Neural cell (in vitro differentiated cells): Measurements from ENCODE around the gene ETNK2. TPM values are rescaled to one million over a fixed set of nuclear protein-coding genes. Genes with fewer than 3 reads are reported as not detected.

Source experiments
- H2AFZ ChIP-seq: fragments of 200-600, 300-800 bp; sonication (generic), shearing (Covaris generic); 2 replicates; pipeline ENCODE4 v1.6.0; 2014; ENCODE audit warnings: low read depth, mild to moderate bottlenecking, antibody characterized with exemption, low read length, moderate library complexity
- H3F3A ChIP-seq: fragments of 200-600 bp; shearing (Covaris generic); 2 replicates; pipeline ENCODE4 v1.6.1; 2016; ENCODE audit warnings: mild to moderate bottlenecking, moderate library complexity, mixed read lengths, antibody characterized with exemption, low read length; ENCODE audit not compliant: insufficient read depth, poor library complexity, severe bottlenecking
- H3K27ac ChIP-seq: fragments of 200-600, 300-800 bp; sonication (generic), shearing (Covaris generic); 2 replicates; pipeline ENCODE4 v1.5.1; 2014; ENCODE audit warnings: mild to moderate bottlenecking, low read length, moderate library complexity
- H3K27me3 ChIP-seq: fragments of 300-800, 200-600 bp; sonication (generic), shearing (Covaris generic); 2 replicates; pipeline ENCODE4 v1.6.0; 2014; ENCODE audit warnings: mild to moderate bottlenecking, low read depth, low read length, moderate library complexity; ENCODE audit not compliant: insufficient read depth
- H3K36me3 ChIP-seq: fragments of 300-800, 200-600 bp; sonication (generic), shearing (Covaris generic); 2 replicates; pipeline ENCODE4 v1.5.1; 2014; ENCODE audit warnings: mild to moderate bottlenecking, antibody characterized with exemption, low read length, moderate library complexity; ENCODE audit not compliant: insufficient read depth
- H3K4me2 ChIP-seq: fragments of 300-800, 200-600 bp; sonication (generic), shearing (Covaris generic); 2 replicates; pipeline ENCODE4 v1.6.0; 2014; ENCODE audit warnings: mild to moderate bottlenecking, low read length
- H3K4me3 ChIP-seq: fragments of 300-800, 200-600 bp; sonication (generic), shearing (Covaris generic); 2 replicates; pipeline ENCODE4 v1.5.1; 2014; ENCODE audit warnings: mild to moderate bottlenecking, low read length, moderate library complexity
- H3K79me2 ChIP-seq: fragments of 200-600 bp; shearing (Covaris generic); replicated peaks from 2 replicates; pipeline ENCODE4 v1.6.0; 2014; ENCODE audit warnings: mild to moderate bottlenecking, low read length, moderate library complexity; ENCODE audit not compliant: insufficient read depth
- H3K9ac ChIP-seq: fragments of 300-800, 200-600 bp; sonication (generic), shearing (Covaris generic); 2 replicates; pipeline ENCODE4 v1.6.1; 2016; ENCODE audit warnings: mild to moderate bottlenecking, low read length, mixed read lengths
- H3K9me2 ChIP-seq: fragments of 200-600 bp; shearing (Covaris generic); 2 replicates; pipeline ENCODE4 v1.6.1; 2016; ENCODE audit warnings: mild to moderate bottlenecking, low read length, mixed read lengths; ENCODE audit not compliant: insufficient read depth
- H3K9me3 ChIP-seq: fragments of 200-600, 300-800 bp; sonication (generic), shearing (Covaris generic); 2 replicates; pipeline ENCODE4 v1.6.1; 2016; ENCODE audit warnings: mild to moderate bottlenecking, mixed run types, low read length, moderate library complexity, mixed read lengths
- H4K20me1 ChIP-seq: fragments of 200-600 bp; shearing (Covaris generic); 2 replicates; pipeline ENCODE4 v1.6.1; 2016; ENCODE audit warnings: mild to moderate bottlenecking, mixed run types; ENCODE audit not compliant: insufficient read depth
- CTCF ChIP-seq: fragments of 450-650 bp; IDR thresholded peaks from 2 replicates; pipeline ENCODE4 v1.5.1; 2014; ENCODE audit warnings: antibody characterized with exemption, mild to moderate bottlenecking, moderate library complexity; ENCODE audit not compliant: poor library complexity, severe bottlenecking
- EP300 ChIP-seq: fragments of 450-650 bp; conservative IDR thresholded peaks from 2 replicates; pipeline ENCODE4 v1.6.1; 2014; ENCODE audit warnings: antibody characterized with exemption, mild to moderate bottlenecking, moderate library complexity; ENCODE audit not compliant: poor library complexity, severe bottlenecking
- EZH2 ChIP-seq: fragments of 200-600, 300-800 bp; shearing (Covaris generic), sonication (generic); IDR thresholded peaks from 2 replicates; pipeline ENCODE4 v1.6.1; 2014; ENCODE audit warnings: antibody characterized with exemption, low read length, borderline replicate concordance, mild to moderate bottlenecking; ENCODE audit not compliant: insufficient read depth, poor library complexity, severe bottlenecking
- MXI1 ChIP-seq: fragments of 450-650 bp; conservative IDR thresholded peaks from 2 replicates; pipeline ENCODE4 v1.6.1; 2014; ENCODE audit warnings: antibody characterized with exemption, mild to moderate bottlenecking; ENCODE audit not compliant: poor library complexity, severe bottlenecking
- POLR2AphosphoS5 ChIP-seq: IDR thresholded peaks from 2 replicates; pipeline ENCODE4 v1.6.1; 2012
- RAD21 ChIP-seq: fragments of 450-650 bp; conservative IDR thresholded peaks from 2 replicates; pipeline ENCODE4 v1.6.1; 2014; ENCODE audit warnings: antibody characterized with exemption, mild to moderate bottlenecking, moderate library complexity
- REST ChIP-seq: IDR thresholded peaks from 2 replicates; pipeline ENCODE4 v1.6.1; 2012; ENCODE audit warnings: borderline replicate concordance
- SMC3 ChIP-seq: fragments of 450-650 bp; conservative IDR thresholded peaks from 2 replicates; pipeline ENCODE4 v1.6.1; 2014; ENCODE audit warnings: antibody characterized with exemption, mild to moderate bottlenecking, moderate library complexity; ENCODE audit not compliant: poor library complexity
- TAF1 ChIP-seq: IDR thresholded peaks from 2 replicates; pipeline ENCODE4 v1.6.1; 2012; ENCODE audit warnings: low read depth
- polyA plus RNA-seq: library from polyadenylated mRNA; depleted of rRNA; stranded (reverse); fragments of >200 nt; gene quantifications from 2 replicates; pipeline ENCODE4 v1.2.3, GENCODE V29; 2014

ETNK2 gene
- polyA plus RNA-seq, 1 donor from 2014 or later: 26.7 TPM

- H3K9me2 ChIP-seq: no peaks in the 10 kb centered on the region
- H3K4me2 ChIP-seq: no peak overlapping the region
- H3K9me3 ChIP-seq: no peaks in the 10 kb centered on the region
- no peak overlapping the region for H3K4me3 ChIP-seq
- H4K20me1 ChIP-seq: no peaks in the 10 kb centered on the region
- H3F3A ChIP-seq: no peaks in the 10 kb centered on the region
- H3K27me3 ChIP-seq: no peaks in the 10 kb centered on the region
- no peak overlapping the region for H2AFZ ChIP-seq
- H3K27ac ChIP-seq: no peak overlapping the region
- H3K36me3 ChIP-seq: no peaks in the 10 kb centered on the region
- no peak overlapping the region for H3K9ac ChIP-seq
- H3K79me2 ChIP-seq: no peaks in the 10 kb centered on the region
- TF ChIP-seq POLR2AphosphoS5: no peak
- TF ChIP-seq TAF1: no peak
- TF ChIP-seq SMC3: no peak
- TF ChIP-seq EP300: no peak
- no peak for TF ChIP-seq REST
Measured at GRCh38 chr1:204130981-204131892, 20.6 kb downstream of the ETNK2 start.

- Histone ChIP-seq H3K9me2 (no peaks in the 10 kb centered on the region), H3K36me3 (no peaks in the 10 kb centered on the region)
- TF ChIP-seq MXI1: no peak
- no peak for TF ChIP-seq EP300
- TF ChIP-seq POLR2AphosphoS5: no peak
- no peak for TF ChIP-seq RAD21
- TF ChIP-seq REST: no peak
- TF ChIP-seq EZH2: no peak
- TF ChIP-seq CTCF: no peak
- no peak for TF ChIP-seq SMC3
- TF ChIP-seq TAF1: no peak
Measured at GRCh38 chr1:204130178-204130577, 21.7 kb downstream of the ETNK2 start.

More at GRCh38 chr1:204130178-204130577, 21.7 kb downstream of the ETNK2 start:
- H3K9me3 ChIP-seq: no peaks in the 10 kb centered on the region
- no peaks in the 10 kb centered on the region for H4K20me1 ChIP-seq
- no peaks in the 10 kb centered on the region for H3F3A ChIP-seq
- no peak overlapping the region for H3K9ac ChIP-seq
- H2AFZ ChIP-seq: no peak overlapping the region
- no peak overlapping the region for H3K27ac ChIP-seq
- H3K79me2 ChIP-seq: no peaks in the 10 kb centered on the region
- no peaks in the 10 kb centered on the region for H3K27me3 ChIP-seq
- H3K4me2 ChIP-seq: no peak overlapping the region
- H3K4me3 ChIP-seq: no peak overlapping the region
